HEK293 (cell line): Measurements from ENCODE around the gene FOXN4.

Experiments
- CTCF ChIP-seq: fragments of 450-650 bp; formaldehyde crosslinking; IDR thresholded peaks from 2 replicates; pipeline ENCODE4 v1.5.1; 2016; ENCODE audit warnings: missing biosample characterization, missing genetic modification characterization
- KLF10 ChIP-seq: fragments of 450-650 bp; IDR thresholded peaks from 2 replicates; pipeline ENCODE4 v1.5.1; 2018; ENCODE audit warnings: missing biosample characterization, mild to moderate bottlenecking, missing genetic modification characterization
- PBX3 ChIP-seq: sonication (generic); formaldehyde crosslinking; IDR thresholded peaks from 2 replicates; pipeline ENCODE4 v1.8.1; 2022; ENCODE audit warnings: mild to moderate bottlenecking, moderate library complexity, missing genetic modification reagents
- YY1 ChIP-seq: fragments of 450-650 bp; formaldehyde crosslinking; IDR thresholded peaks from 2 replicates; pipeline ENCODE4 v1.5.1; 2018; ENCODE audit warnings: missing biosample characterization, missing genetic modification characterization
- ZFP41 ChIP-seq: fragments of 450-650 bp; formaldehyde crosslinking; IDR thresholded peaks from 2 replicates; pipeline ENCODE4 v1.5.1; 2016; ENCODE audit warnings: missing biosample characterization, missing genetic modification characterization, borderline replicate concordance
- ZNF2 ChIP-seq: fragments of 450-650 bp; formaldehyde crosslinking; IDR thresholded peaks from 2 replicates; pipeline ENCODE4 v1.5.1; 2016; ENCODE audit warnings: missing biosample characterization, missing genetic modification characterization
- ZNF274 ChIP-seq, 2 experiments: fragments of 200-500 bp in 1 of 2; fragments of 450-650 bp in 1 of 2; sonication (Bioruptor generic) in 1 of 2; formaldehyde crosslinking in 1 of 2; IDR thresholded peaks; 2 replicates each; pipeline versions ENCODE4 v1.5.1 to v1.6.1; 2014 to 2016; ENCODE audit warnings: borderline replicate concordance in 1 of 2, inconsistent platforms in 1 of 2, low read length in 1 of 2, missing biosample characterization in 1 of 2, missing genetic modification characterization in 1 of 2
- ZNF48 ChIP-seq: fragments of 450-650 bp; formaldehyde crosslinking; IDR thresholded peaks from 2 replicates; pipeline ENCODE4 v1.5.1; 2016; ENCODE audit warnings: missing biosample characterization, missing genetic modification characterization
- ZNF529 ChIP-seq: fragments of 450-650 bp; formaldehyde crosslinking; IDR thresholded peaks from 2 replicates; pipeline ENCODE4 v1.5.1; 2017; ENCODE audit warnings: missing genetic modification characterization, missing biosample characterization; ENCODE audit not compliant: insufficient replicate concordance
- ZNF596 ChIP-seq: fragments of 450-650 bp; IDR thresholded peaks from 2 replicates; pipeline ENCODE4 v1.5.0; 2018; ENCODE audit warnings: missing biosample characterization, mild to moderate bottlenecking, missing genetic modification characterization, moderate library complexity
- ZNF768 ChIP-seq: fragments of 450-650 bp; formaldehyde crosslinking; IDR thresholded peaks from 2 replicates; pipeline ENCODE4 v1.5.1; 2018; ENCODE audit warnings: missing biosample characterization, mild to moderate bottlenecking, missing genetic modification characterization
- ZNF791 ChIP-seq: fragments of 450-650 bp; formaldehyde crosslinking; IDR thresholded peaks from 2 replicates; pipeline ENCODE4 v1.5.1; 2016; ENCODE audit warnings: missing biosample characterization, missing genetic modification characterization
- TF ChIP-seq, protein P1 (sequence below): fragments of 450-650 bp; formaldehyde crosslinking; IDR thresholded peaks from 2 replicates; pipeline ENCODE4 v1.5.1; 2016; ENCODE audit warnings: missing biosample characterization, missing genetic modification characterization

DNA sequence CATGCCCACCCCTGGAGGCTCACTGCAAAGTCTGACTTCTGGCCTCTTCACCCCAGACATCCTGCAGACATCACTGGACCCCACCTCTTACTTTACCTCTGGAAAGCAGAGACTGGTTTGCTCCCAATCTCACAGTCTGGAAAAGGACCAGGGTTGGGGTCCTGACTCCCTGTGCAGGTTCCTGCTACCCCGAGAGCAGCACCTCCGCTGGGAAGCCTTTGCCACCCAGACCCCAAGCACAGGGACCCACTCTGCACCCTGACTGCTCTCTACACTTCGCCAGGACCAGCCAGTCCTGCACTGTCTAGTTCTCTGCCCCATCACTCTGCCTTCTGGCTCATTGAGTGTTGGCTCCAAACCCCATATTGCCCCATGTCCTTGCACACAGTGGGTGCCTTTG is 16.0 kb downstream of the FOXN4 start:
- no peak for TF ChIP-seq CTCF (tag by site-specific recombination)
- no peak for TF ChIP-seq ZNF768
- no peak for TF ChIP-seq ZNF529 (tag by site-specific recombination)
- no peak for TF ChIP-seq KLF10 (tag by site-specific recombination)
- no peak for TF ChIP-seq ZNF2
- TF ChIP-seq YY1 (tag by site-specific recombination) = no peak
- no peak for TF ChIP-seq PBX3 (CRISPR knock-in tag)
- no peak for TF ChIP-seq ZNF791 (tag by site-specific recombination)
- TF ChIP-seq ZNF596 (tag by site-specific recombination) = no peak
- TF ChIP-seq ZFP41 (tag by site-specific recombination) = no peak
- TF ChIP-seq ZNF48 (tag by site-specific recombination) = no peak
- TF ChIP-seq ZNF274 (IDR thresholded peaks at IDR 0.05; ENCODE audit: low read length) = no peak
- no peak for TF ChIP-seq ZNF274 (tag by site-specific recombination; IDR thresholded peaks at IDR 0.05; ENCODE audit: borderline replicate concordance)
- TF ChIP-seq, protein P1, sequence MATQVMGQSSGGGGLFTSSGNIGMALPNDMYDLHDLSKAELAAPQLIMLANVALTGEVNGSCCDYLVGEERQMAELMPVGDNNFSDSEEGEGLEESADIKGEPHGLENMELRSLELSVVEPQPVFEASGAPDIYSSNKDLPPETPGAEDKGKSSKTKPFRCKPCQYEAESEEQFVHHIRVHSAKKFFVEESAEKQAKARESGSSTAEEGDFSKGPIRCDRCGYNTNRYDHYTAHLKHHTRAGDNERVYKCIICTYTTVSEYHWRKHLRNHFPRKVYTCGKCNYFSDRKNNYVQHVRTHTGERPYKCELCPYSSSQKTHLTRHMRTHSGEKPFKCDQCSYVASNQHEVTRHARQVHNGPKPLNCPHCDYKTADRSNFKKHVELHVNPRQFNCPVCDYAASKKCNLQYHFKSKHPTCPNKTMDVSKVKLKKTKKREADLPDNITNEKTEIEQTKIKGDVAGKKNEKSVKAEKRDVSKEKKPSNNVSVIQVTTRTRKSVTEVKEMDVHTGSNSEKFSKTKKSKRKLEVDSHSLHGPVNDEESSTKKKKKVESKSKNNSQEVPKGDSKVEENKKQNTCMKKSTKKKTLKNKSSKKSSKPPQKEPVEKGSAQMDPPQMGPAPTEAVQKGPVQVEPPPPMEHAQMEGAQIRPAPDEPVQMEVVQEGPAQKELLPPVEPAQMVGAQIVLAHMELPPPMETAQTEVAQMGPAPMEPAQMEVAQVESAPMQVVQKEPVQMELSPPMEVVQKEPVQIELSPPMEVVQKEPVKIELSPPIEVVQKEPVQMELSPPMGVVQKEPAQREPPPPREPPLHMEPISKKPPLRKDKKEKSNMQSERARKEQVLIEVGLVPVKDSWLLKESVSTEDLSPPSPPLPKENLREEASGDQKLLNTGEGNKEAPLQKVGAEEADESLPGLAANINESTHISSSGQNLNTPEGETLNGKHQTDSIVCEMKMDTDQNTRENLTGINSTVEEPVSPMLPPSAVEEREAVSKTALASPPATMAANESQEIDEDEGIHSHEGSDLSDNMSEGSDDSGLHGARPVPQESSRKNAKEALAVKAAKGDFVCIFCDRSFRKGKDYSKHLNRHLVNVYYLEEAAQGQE (tag by site-specific recombination) = no peak
